Stimulated activated naive B cell treated with anti-CD40 and anti-IgM and Interleukin-4, amounts not matched to agents 10 μg/mL and 1 μg/mL and 100 μg/mL, for 72 hours (primary cell): ENCODE results near the gene FHAD1.
"Not testable (repeated sequence)": the region's sequence is repeated elsewhere in the genome, so short reads cannot be mapped to it uniquely, and the experiment has no call there.

Source experiments
- ATAC-seq, 2 donors: fragments of 150-1000 bp; cut with Tn5 transposase; replicated peaks; 2 replicates each; pipeline ENCODE4 v1.10.0; 2021; ENCODE audit warnings: moderate library complexity in 1 of 2
- DNase-seq: peaks from one replicate; pipeline ENCODE4 v3.0.0; 2021
- H3K27ac Mint-ChIP-seq: one replicate; pipeline ENCODE4 v1.8.0; 2022; ENCODE audit warnings: mild to moderate bottlenecking, mixed read lengths
- H3K27me3 Mint-ChIP-seq, 2 donors: one replicate each; pipeline ENCODE4 v1.8.0; 2022; ENCODE audit warnings: mixed read lengths in 2 of 2
- H3K36me3 Mint-ChIP-seq, 2 donors: one replicate each; pipeline ENCODE4 v1.8.0; 2022; ENCODE audit warnings: mixed read lengths in 2 of 2, mild to moderate bottlenecking in 1 of 2
- H3K4me1 Mint-ChIP-seq, 2 donors: one replicate each; pipeline ENCODE4 v1.8.0; 2022; ENCODE audit warnings: mixed read lengths in 2 of 2, mild to moderate bottlenecking in 1 of 2
- H3K4me3 Mint-ChIP-seq, 2 donors: one replicate each; pipeline ENCODE4 v1.8.0; 2022; ENCODE audit warnings: mild to moderate bottlenecking in 2 of 2, mixed read lengths in 2 of 2, moderate library complexity in 1 of 2
- H3K9me3 Mint-ChIP-seq, 2 donors: one replicate each; pipeline ENCODE4 v1.8.0; 2022; ENCODE audit warnings: mixed read lengths in 2 of 2, mild to moderate bottlenecking in 1 of 2

The FHAD1 gene

DNA sequence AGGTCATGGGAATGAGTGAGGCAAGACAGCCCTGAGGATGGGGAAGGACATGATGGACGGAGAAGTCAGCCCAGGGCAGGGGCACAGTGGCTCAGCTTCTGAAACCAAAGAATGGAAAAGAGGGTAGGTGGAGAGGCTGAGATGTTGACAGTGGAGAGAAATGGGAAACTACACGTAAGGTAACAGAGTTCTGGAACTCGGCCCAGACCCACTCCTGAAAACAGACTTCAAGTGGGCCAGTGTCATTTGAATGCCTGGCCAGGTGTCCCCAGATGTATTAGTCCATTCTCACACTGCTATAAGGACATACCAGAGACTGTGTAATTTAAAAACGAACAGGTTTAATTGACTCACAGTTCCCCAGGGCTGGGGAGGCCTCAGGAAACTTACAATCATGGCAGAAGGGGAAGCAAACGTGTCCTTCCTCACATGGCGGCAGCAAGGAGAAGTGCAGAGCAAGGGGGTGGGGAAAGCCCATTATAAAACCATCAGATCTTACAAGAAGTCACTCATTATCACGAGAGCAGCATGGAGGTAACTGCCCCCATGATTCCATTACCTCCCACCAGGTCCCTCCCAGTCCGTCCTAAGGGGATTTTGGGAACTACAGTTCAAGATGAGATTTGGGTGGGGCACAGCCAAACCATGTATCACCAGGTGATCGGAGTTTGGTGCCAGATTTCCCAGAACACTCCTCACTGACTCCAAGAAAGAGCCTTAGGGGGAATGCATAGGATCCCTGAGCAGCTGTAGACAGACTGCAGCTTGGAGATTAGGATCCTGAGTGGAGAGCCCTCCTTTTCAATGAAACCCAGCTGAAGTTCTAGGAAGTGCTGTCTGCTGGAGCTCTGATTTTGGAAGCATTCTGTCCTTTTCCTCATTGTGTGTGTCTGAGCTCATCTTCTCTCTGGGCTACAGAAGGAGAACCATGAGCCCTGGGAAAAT is 40.3 kb downstream of the FHAD1 start:
- ATAC-seq (no peak), DNase-seq (no peak)
- H3K4me1 Mint-ChIP-seq = peaks cover 0 to 2% of the 10 kb centered on the region in 2 donors
- no peak overlapping the region for H3K4me3 Mint-ChIP-seq
- H3K27ac Mint-ChIP-seq = no peak overlapping the region
- peaks cover 12 to 25% of the 10 kb centered on the region in 2 donors for H3K27me3 Mint-ChIP-seq
- H3K9me3 Mint-ChIP-seq = peaks cover 13 to 14% of the 10 kb centered on the region in 2 donors
- H3K36me3 Mint-ChIP-seq = peaks cover 0 to 4% of the 10 kb centered on the region in 2 donors

GRCh38 chr1:15288173-15288926 is 41.3 kb downstream of the FHAD1 start:
- Mint-ChIP-seq H3K36me3 (peaks cover 0 to 4% of the 10 kb centered on the region in 2 donors), H3K4me1 (peaks cover 0 to 2% of the 10 kb centered on the region in 2 donors), H3K27ac (no peak overlapping the region), H3K9me3 (peaks cover 13 to 14% of the 10 kb centered on the region in 2 donors), H3K27me3 (peaks cover 12 to 25% of the 10 kb centered on the region in 2 donors), H3K4me3 (no peak overlapping the region)
- no peak for DNase-seq
- ATAC-seq = no peak

- Mint-ChIP-seq H3K9me3 (peaks cover 13 to 14% of the 10 kb centered on the region in 2 donors), H3K27ac (no peak overlapping the region), H3K27me3 (peaks cover 12 to 25% of the 10 kb centered on the region in 2 donors), H3K4me1 (peaks cover 0 to 2% of the 10 kb centered on the region in 2 donors), H3K4me3 (no peak overlapping the region), H3K36me3 (peaks cover 0 to 4% of the 10 kb centered on the region in 2 donors)
- ATAC-seq (no peak), DNase-seq (no peak)
Measured at GRCh38 chr1:15289251-15289651, 42.2 kb downstream of the FHAD1 start.

- no peak for ATAC-seq
- Mint-ChIP-seq H3K4me3 (no peak overlapping the region), H3K36me3 (peaks cover 0 to 4% of the 10 kb centered on the region in 2 donors), H3K27ac (no peak overlapping the region), H3K9me3 (peaks cover 13 to 14% of the 10 kb centered on the region in 2 donors), H3K4me1 (peaks cover 0 to 2% of the 10 kb centered on the region in 2 donors), H3K27me3 (peaks cover 12 to 25% of the 10 kb centered on the region in 2 donors)
- DNase-seq = no peak
Measured at GRCh38 chr1:15290382-15290781, 43.4 kb downstream of the FHAD1 start.

DNA sequence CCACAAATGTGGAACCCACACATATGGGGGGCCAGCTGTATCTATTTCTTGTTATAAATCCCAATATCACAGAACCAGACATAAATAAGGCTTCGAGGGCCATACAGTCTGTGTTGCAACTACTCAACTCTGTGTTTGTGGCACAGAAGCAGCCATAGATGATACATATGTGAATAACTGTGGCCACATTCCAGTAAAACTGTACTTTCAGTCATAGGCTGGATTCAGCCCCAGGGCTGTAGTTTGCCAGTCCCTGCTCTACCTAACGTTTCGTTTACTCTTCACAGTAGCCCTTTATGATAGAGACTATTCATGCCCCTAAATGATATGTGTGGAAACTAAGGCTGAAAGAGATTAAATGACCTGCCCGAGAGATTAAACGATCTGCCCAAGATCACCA is 48.7 kb downstream of the FHAD1 start:
- Mint-ChIP-seq H3K27ac (no peak overlapping the region), H3K36me3 (no peaks in the 10 kb centered on the region), H3K9me3 (no peaks in the 10 kb centered on the region), H3K4me1 (no peaks in the 10 kb centered on the region), H3K27me3 (peaks cover 3 to 5% of the 10 kb centered on the region in 2 donors), H3K4me3 (no peak overlapping the region)
- DNase-seq = no peak
- ATAC-seq = no peak

- Mint-ChIP-seq H3K9me3 (no peaks in the 10 kb centered on the region), H3K27ac (no peak overlapping the region), H3K4me1 (no peaks in the 10 kb centered on the region), H3K4me3 (no peak overlapping the region), H3K36me3 (no peaks in the 10 kb centered on the region), H3K27me3 (peaks cover 3 to 5% of the 10 kb centered on the region in 2 donors)
- peak; percentile 25 to 50 for ATAC-seq
- no peak for DNase-seq
Measured at GRCh38 chr1:15296585-15297321, 49.7 kb downstream of the FHAD1 start.

GRCh38 chr1:15297975-15298374 is 51.0 kb downstream of the FHAD1 start:
- H3K27ac Mint-ChIP-seq, H3K9me3 Mint-ChIP-seq, H3K27me3 Mint-ChIP-seq, DNase-seq, ATAC-seq, H3K4me1 Mint-ChIP-seq, H3K36me3 Mint-ChIP-seq, H3K4me3 Mint-ChIP-seq: not testable (repeated sequence)

DNA sequence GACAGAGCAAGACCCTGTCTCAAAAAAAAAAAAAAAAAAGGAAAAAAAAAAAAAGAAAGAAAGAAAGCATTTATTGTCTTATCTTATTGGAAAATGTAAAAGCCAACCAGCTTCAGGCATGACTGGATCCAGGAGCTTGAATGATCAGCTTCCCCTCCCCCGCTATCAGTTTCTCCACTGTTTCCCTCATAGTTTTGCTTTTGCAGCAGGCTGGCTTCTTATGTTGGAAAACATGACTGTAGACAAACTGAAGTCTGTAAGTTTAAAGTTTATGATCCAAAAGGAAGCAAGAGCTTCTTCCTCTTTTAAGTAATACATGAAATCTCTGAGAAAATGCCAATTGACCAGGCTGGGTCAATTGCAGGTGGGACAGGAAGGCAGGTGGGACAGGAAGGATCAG is 52.2 kb downstream of the FHAD1 start:
- Mint-ChIP-seq H3K4me3 (no peak overlapping the region), H3K4me1 (no peaks in the 10 kb centered on the region), H3K27ac (no peak overlapping the region), H3K27me3 (peaks cover 3 to 5% of the 10 kb centered on the region in 2 donors), H3K36me3 (no peaks in the 10 kb centered on the region), H3K9me3 (no peaks in the 10 kb centered on the region)
- ATAC-seq (no peak), DNase-seq (no peak)

- no peak for DNase-seq
- Mint-ChIP-seq H3K36me3 (no peaks in the 10 kb centered on the region), H3K4me1 (peaks cover 2 to 3% of the 10 kb centered on the region in 2 donors), H3K27ac (no peak overlapping the region), H3K27me3 (peaks cover 6 to 9% of the 10 kb centered on the region in 2 donors), H3K4me3 (no peak overlapping the region), H3K9me3 (no peaks in the 10 kb centered on the region)
- no peak for ATAC-seq
Measured at GRCh38 chr1:15299806-15300205, 52.8 kb downstream of the FHAD1 start.

DNA sequence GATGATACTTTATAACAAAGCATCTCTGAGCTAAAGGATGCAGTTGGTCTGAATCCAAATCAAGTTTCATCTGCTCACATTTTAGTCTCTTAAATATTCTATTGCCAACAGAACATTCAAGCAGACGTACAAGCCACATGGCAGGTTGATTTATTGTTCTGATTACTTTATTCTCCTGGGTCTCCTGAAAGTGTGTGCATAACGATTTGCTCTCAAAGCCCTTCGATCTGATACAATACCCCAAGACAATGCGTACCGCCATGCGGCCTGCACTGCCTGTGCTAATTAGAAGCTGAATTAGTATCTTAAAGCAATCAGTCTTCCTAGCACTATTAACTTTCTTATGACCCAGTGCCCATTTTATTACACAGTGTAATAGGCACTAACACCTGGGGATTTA is 56.9 kb downstream of the FHAD1 start:
- no peaks in the 10 kb centered on the region for H3K36me3 Mint-ChIP-seq
- no peaks in the 10 kb centered on the region for H3K9me3 Mint-ChIP-seq
- H3K27ac Mint-ChIP-seq = no peak overlapping the region
- peaks cover 3 to 5% of the 10 kb centered on the region in 2 donors for H3K4me1 Mint-ChIP-seq
- no peak overlapping the region for H3K4me3 Mint-ChIP-seq
- DNase-seq (no peak), ATAC-seq (no peak)
- peaks cover 14 to 17% of the 10 kb centered on the region in 2 donors for H3K27me3 Mint-ChIP-seq

GRCh38 chr1:15304708-15305467 is 57.9 kb downstream of the FHAD1 start:
- peaks cover 3 to 5% of the 10 kb centered on the region in 2 donors for H3K4me1 Mint-ChIP-seq
- DNase-seq = peak; percentile 36
- no peak overlapping the region for H3K4me3 Mint-ChIP-seq
- no peaks in the 10 kb centered on the region for H3K36me3 Mint-ChIP-seq
- peaks cover 11 to 14% of the 10 kb centered on the region in 2 donors for H3K27me3 Mint-ChIP-seq
- H3K9me3 Mint-ChIP-seq = no peaks in the 10 kb centered on the region
- H3K27ac Mint-ChIP-seq = no peak overlapping the region
- ATAC-seq = peak; percentile 69 to 80

- H3K27me3 Mint-ChIP-seq = peaks cover 16 to 17% of the 10 kb centered on the region in 2 donors
- H3K27ac Mint-ChIP-seq = no peak overlapping the region
- no peak for DNase-seq
- ATAC-seq = no peak
- no peaks in the 10 kb centered on the region for H3K36me3 Mint-ChIP-seq
- H3K4me3 Mint-ChIP-seq = no peak overlapping the region
- H3K4me1 Mint-ChIP-seq = peaks cover 3 to 5% of the 10 kb centered on the region in 2 donors
- H3K9me3 Mint-ChIP-seq = no peaks in the 10 kb centered on the region
Measured at GRCh38 chr1:15305468-15305770, 58.4 kb downstream of the FHAD1 start.

DNA sequence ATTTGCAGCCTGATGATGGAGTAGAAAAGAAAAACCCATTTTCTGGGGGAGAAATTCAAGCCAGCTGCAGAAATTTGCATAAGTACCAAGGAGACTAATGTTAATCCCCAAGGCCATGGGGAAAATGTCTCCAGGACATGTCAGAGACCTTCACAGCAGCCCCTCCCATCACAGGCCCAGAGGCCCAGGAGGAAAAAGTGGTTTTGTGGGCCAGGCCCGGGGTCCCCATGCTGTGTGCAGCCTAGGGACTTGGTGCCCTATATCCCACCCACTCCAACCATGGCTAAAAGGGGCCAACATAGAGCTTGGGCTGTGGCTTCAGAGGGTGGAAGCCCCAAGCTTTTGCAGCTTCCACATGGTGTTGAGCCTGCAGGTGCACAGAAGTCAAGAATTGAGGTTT is 59.3 kb downstream of the FHAD1 start:
- not testable (repeated sequence) for ATAC-seq, H3K4me1 Mint-ChIP-seq, DNase-seq, H3K27ac Mint-ChIP-seq, H3K4me3 Mint-ChIP-seq, H3K36me3 Mint-ChIP-seq, H3K9me3 Mint-ChIP-seq
- peaks cover 17 to 24% of the 10 kb centered on the region in 2 donors for H3K27me3 Mint-ChIP-seq
